HCT116 (cell line): ENCODE measurements around the gene CEP72. TPM values are rescaled to one million over a fixed set of nuclear protein-coding genes. Genes with fewer than 3 reads are reported as not detected.

ENCODE experiments used
- ATAC-seq: fragments of 200-7000 bp; cut with Tn5 transposase; 2 replicates; pipeline ENCODE4 v1.9.1; 2020; ENCODE audit warnings: mild to moderate bottlenecking, moderate library complexity
- BruUV-seq: library from RNA; stranded (reverse); fragments of 400-500 nt; replicated peaks from 2 replicates; lab custom pipeline; 2021; lab: Mats Ljungman, UMichigan
- CTCF ChIA-PET: fragments of 300-600 bp; sonication (Branson Sonifier 250); formaldehyde crosslinking; loops from one replicate; lab custom pipeline; 2021; ENCODE audit warnings: antibody characterized with exemption; lab: Charles Lee
- POLR2A ChIA-PET: fragments of 300-600, 350-600 bp; sonication (Branson Sonifier 250); formaldehyde crosslinking; loops from one replicate; lab custom pipeline; 2021; ENCODE audit warnings: antibody characterized with exemption; lab: Charles Lee
- RAD21 ChIA-PET, 2 experiments: fragments of 300-600 bp; sonication (Branson Sonifier 250); formaldehyde crosslinking; loops; one replicate each; lab custom pipeline; 2023; ENCODE audit warnings: low total read pairs in 2 of 2; ENCODE audit not compliant: uncharacterized antibody in 2 of 2, unreplicated experiment in 2 of 2, low non-redundant PET in 1 of 2; lab: Charles Lee
- DNase-seq: peaks from one replicate; pipeline ENCODE4 v3.0.0-alpha.2; 2010; ENCODE audit warnings: low read depth, low spot score
- H2AFZ ChIP-seq: fragments of 200-600 bp; shearing (Covaris generic), sonication (generic); 2 replicates; pipeline ENCODE4 v1.6.1; 2017; ENCODE audit warnings: low read depth, mixed run types, mixed read lengths, antibody characterized with exemption, low read length; ENCODE audit not compliant: poor library complexity, severe bottlenecking
- H3K27ac ChIP-seq: 2 replicates; pipeline ENCODE4 v1.5.1; 2012; ENCODE audit warnings: low read depth, low read length
- H3K27me3 ChIP-seq: fragments of 200-600 bp; sonication (generic); 2 replicates; pipeline ENCODE4 v1.6.1; 2016; ENCODE audit warnings: mixed run types, low read length, mixed read lengths; ENCODE audit not compliant: insufficient read depth
- H3K36me3 ChIP-seq, 2 experiments: fragments of 200-500 bp in 1 of 2; fragments of 200-600 bp in 1 of 2; sonication (Bioruptor generic) in 1 of 2; sonication (generic) in 1 of 2; 2 replicates each; pipeline versions ENCODE4 v1.5.1 to v1.6.1; 2014 to 2016; ENCODE audit warnings: low read length in 2 of 2, inconsistent platforms in 1 of 2, mixed read lengths in 1 of 2, mixed run types in 1 of 2; ENCODE audit not compliant: insufficient read depth in 2 of 2, control insufficient read depth in 1 of 2
- H3K4me1 ChIP-seq, 2 experiments: fragments of 200-600 bp in 1 of 2; sonication (generic) in 1 of 2; 2 replicates each; pipeline versions ENCODE4 v1.5.1 to v1.6.1; 2012 to 2017; ENCODE audit warnings: low read length in 2 of 2, inconsistent platforms in 1 of 2, mild to moderate bottlenecking in 1 of 2, mixed read lengths in 1 of 2, mixed run types in 1 of 2, moderate library complexity in 1 of 2; ENCODE audit not compliant: insufficient read depth in 2 of 2, control insufficient read depth in 1 of 2
- H3K4me2 ChIP-seq: fragments of 200-600 bp; sonication (generic); 2 replicates; pipeline ENCODE4 v1.6.1; 2017; ENCODE audit warnings: mixed run types, low read length, mixed read lengths
- H3K4me3 ChIP-seq, 2 experiments: fragments of 200-600 bp in 1 of 2; sonication (generic) in 1 of 2; replicated peaks in 1 of 2; 2 replicates each; pipeline ENCODE4 v1.5.1; 2011 to 2016; ENCODE audit warnings: low read length in 2 of 2, control low read depth in 1 of 2, low read depth in 1 of 2, mild to moderate bottlenecking in 1 of 2, mixed read lengths in 1 of 2, mixed run types in 1 of 2
- H3K79me2 ChIP-seq: fragments of 200-600 bp; sonication (generic); 2 replicates; pipeline ENCODE4 v1.6.1; 2017; ENCODE audit warnings: mild to moderate bottlenecking, mixed run types, low read length, moderate library complexity, mixed read lengths; ENCODE audit not compliant: insufficient read depth
- H3K9ac ChIP-seq: fragments of 200-600 bp; sonication (generic); 2 replicates; pipeline ENCODE4 v1.6.1; 2016; ENCODE audit warnings: low read length, mixed read lengths
- H3K9me2 ChIP-seq: fragments of 200-600 bp; sonication (generic), shearing (Covaris generic); 2 replicates; pipeline ENCODE4 v1.6.1; 2017; ENCODE audit warnings: mixed run types, mild to moderate bottlenecking, moderate library complexity; ENCODE audit not compliant: insufficient read depth
- H3K9me3 ChIP-seq, 2 experiments: fragments of 200-500 bp in 1 of 2; fragments of 200-600 bp in 1 of 2; sonication (Bioruptor generic) in 1 of 2; sonication (generic) in 1 of 2; 2 replicates each; pipeline ENCODE4 v1.6.1; 2014 to 2017; ENCODE audit warnings: low read length in 2 of 2, mixed read lengths in 2 of 2, inconsistent platforms in 1 of 2, low read depth in 1 of 2, mild to moderate bottlenecking in 1 of 2, mixed run types in 1 of 2, moderate library complexity in 1 of 2; ENCODE audit not compliant: control insufficient read depth in 1 of 2, insufficient read depth in 1 of 2
- H4K20me1 ChIP-seq: fragments of 200-600 bp; sonication (generic), shearing (Covaris generic); 2 replicates; pipeline ENCODE4 v1.6.1; 2017; ENCODE audit warnings: mixed run types, mild to moderate bottlenecking, moderate library complexity; ENCODE audit not compliant: insufficient read depth
- EGR1 ChIP-seq: IDR thresholded peaks from 2 replicates; pipeline ENCODE4 v1.6.1; 2012; ENCODE audit warnings: low read depth
- EZH2 ChIP-seq: fragments of 200-600 bp; sonication (generic); IDR thresholded peaks from 2 replicates; pipeline ENCODE4 v1.6.1; 2017; ENCODE audit warnings: antibody characterized with exemption, mixed run types
- FOSL1 ChIP-seq: IDR thresholded peaks from 2 replicates; pipeline ENCODE4 v1.6.1; 2012; ENCODE audit warnings: low read depth
- POLR2A ChIP-seq: IDR thresholded peaks from 2 replicates; pipeline ENCODE4 v1.7.0; 2011; ENCODE audit warnings: borderline replicate concordance; ENCODE audit not compliant: insufficient read depth, insufficient read length; ENCODE audit errors: extremely low read depth
- POLR2AphosphoS5 ChIP-seq: IDR thresholded peaks from 2 replicates; pipeline ENCODE4 v1.6.1; 2011; ENCODE audit warnings: mild to moderate bottlenecking, low read depth, low read length, moderate library complexity
- RAD21 ChIP-seq: IDR thresholded peaks from 2 replicates; pipeline ENCODE4 v1.6.1; 2012; ENCODE audit warnings: low read depth, mild to moderate bottlenecking
- SIN3A ChIP-seq: IDR thresholded peaks from 2 replicates; pipeline ENCODE4 v1.6.1; 2012; ENCODE audit warnings: low read depth
- TCF7L2 ChIP-seq: IDR thresholded peaks from 2 replicates; pipeline ENCODE4 v1.7.0; 2011; ENCODE audit warnings: borderline replicate concordance, inconsistent platforms; ENCODE audit not compliant: insufficient read depth, insufficient read length; ENCODE audit errors: extremely low read depth
- YY1 ChIP-seq: IDR thresholded peaks from 2 replicates; pipeline ENCODE4 v1.6.1; 2011; ENCODE audit warnings: low read length, low read depth, moderate library complexity, mild to moderate bottlenecking; ENCODE audit not compliant: insufficient replicate concordance; ENCODE audit errors: extremely low read depth
- ZFX ChIP-seq: fragments of 450-650 bp; IDR thresholded peaks from 2 replicates; pipeline ENCODE4 v1.6.1; 2017
- intact Hi-C: fragments of 100-400 bp; cut with micrococcal nuclease; formaldehyde crosslinking; loops from 2 replicates; pipeline ENCODE4 v1.10.0; 2022
- total RNA-seq: library from RNA; stranded (reverse); gene quantifications from one replicate; pipeline ENCODE4 v1.2.1, GENCODE V29; 2021; ENCODE audit not compliant: unreplicated experiment
- TF ChIP-seq, protein P1 (sequence below), 3 experiments: fragments of 200-600 bp in 1 of 3; sonication (generic) in 1 of 3; IDR thresholded peaks in 2 of 3; conservative IDR thresholded peaks in 1 of 3; 2 replicates each; pipeline ENCODE4 v1.5.1; 2012 to 2017; ENCODE audit warnings: low read depth in 2 of 3, low read length in 2 of 3, antibody characterized with exemption in 1 of 3, borderline replicate concordance in 1 of 3, control low read depth in 1 of 3, mild to moderate bottlenecking in 1 of 3, mixed read lengths in 1 of 3, mixed run types in 1 of 3, moderate library complexity in 1 of 3; ENCODE audit not compliant: insufficient read depth in 1 of 3
- TF ChIP-seq, protein P2 (sequence below): IDR thresholded peaks from 2 replicates; pipeline ENCODE4 v1.6.1; 2012

CEP72 gene
- total RNA-seq, 1 experiment from 2014 or later = 25.6 TPM

DNA sequence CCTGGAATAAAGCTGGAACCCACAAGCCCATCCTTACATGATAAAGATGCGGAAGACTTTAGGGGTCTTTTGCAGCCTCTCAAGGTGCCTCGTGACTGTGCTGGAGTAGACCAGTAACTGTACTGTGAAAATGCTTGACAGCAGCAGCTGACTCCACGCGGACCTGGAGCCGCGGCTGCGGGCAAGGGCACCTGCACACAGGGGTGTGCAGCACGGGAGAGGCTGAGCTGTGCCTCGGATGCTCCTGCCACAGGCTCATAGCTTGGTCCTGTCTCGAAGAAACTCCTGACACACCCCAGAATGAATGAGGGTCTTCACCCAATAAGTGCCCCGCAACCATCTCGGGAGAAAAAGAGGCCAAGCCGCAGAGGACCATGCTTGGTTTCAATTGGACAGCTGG is 40.3 kb upstream of the CEP72 start:
- TF ChIP-seq, protein P1, sequence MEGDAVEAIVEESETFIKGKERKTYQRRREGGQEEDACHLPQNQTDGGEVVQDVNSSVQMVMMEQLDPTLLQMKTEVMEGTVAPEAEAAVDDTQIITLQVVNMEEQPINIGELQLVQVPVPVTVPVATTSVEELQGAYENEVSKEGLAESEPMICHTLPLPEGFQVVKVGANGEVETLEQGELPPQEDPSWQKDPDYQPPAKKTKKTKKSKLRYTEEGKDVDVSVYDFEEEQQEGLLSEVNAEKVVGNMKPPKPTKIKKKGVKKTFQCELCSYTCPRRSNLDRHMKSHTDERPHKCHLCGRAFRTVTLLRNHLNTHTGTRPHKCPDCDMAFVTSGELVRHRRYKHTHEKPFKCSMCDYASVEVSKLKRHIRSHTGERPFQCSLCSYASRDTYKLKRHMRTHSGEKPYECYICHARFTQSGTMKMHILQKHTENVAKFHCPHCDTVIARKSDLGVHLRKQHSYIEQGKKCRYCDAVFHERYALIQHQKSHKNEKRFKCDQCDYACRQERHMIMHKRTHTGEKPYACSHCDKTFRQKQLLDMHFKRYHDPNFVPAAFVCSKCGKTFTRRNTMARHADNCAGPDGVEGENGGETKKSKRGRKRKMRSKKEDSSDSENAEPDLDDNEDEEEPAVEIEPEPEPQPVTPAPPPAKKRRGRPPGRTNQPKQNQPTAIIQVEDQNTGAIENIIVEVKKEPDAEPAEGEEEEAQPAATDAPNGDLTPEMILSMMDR (IDR thresholded peaks at IDR 0.05 in 2 of 3, conservative IDR thresholded peaks at IDR 0.05 in 1 of 3; ENCODE audit: borderline replicate concordance in 1 of 3, insufficient read depth in 1 of 3, low read depth in 2 of 3, low read length in 2 of 3) = no peak
- TF ChIP-seq, protein P2, sequence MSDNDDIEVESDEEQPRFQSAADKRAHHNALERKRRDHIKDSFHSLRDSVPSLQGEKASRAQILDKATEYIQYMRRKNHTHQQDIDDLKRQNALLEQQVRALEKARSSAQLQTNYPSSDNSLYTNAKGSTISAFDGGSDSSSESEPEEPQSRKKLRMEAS = no peak
- TF ChIP-seq YY1 = no peak
- TF ChIP-seq POLR2AphosphoS5 = no peak
- no peak for TF ChIP-seq FOSL1
- TF ChIP-seq SIN3A = no peak
- TF ChIP-seq POLR2A = no peak
- TF ChIP-seq TCF7L2 = no peak
- no peak for TF ChIP-seq EZH2
- no peak for TF ChIP-seq RAD21
- TF ChIP-seq ZFX = no peak
- TF ChIP-seq EGR1 = no peak
- Histone ChIP-seq H3K79me2 (no peaks in the 10 kb centered on the region), H3K4me3 (no peak overlapping the region), H4K20me1 (no peaks in the 10 kb centered on the region), H3K4me1 (no peaks in the 10 kb centered on the region), H2AFZ (no peak overlapping the region), H3K4me2 (no peak overlapping the region), H3K27me3 (no peaks in the 10 kb centered on the region), H3K9ac (no peak overlapping the region), H3K9me3 (peaks cover 4 to 12% of the 10 kb centered on the region in 2 experiments; a peak in 2 of 4 replicates), H3K27ac (no peak overlapping the region), H3K36me3 (no peaks in the 10 kb centered on the region), H3K9me2 (no peaks in the 10 kb centered on the region)
- ChIA-PET RAD21 (no interaction called here), CTCF (no interaction called here), POLR2A (no interaction called here)
- intact Hi-C loops = no loop called here
- no TSS peak for BruUV-seq
- DNase-seq (no peak), ATAC-seq (no peak)
